Stimulated activated CD4-positive, alpha-beta T cell treated with anti-CD3 and anti-CD28 coated beads, Interleukin-15, amount 100 ng/mL, for 24 hours (primary cell): Measurements from ENCODE around the gene MAFF.

ENCODE experiments used
- DNase-seq: peaks from one replicate; pipeline ENCODE4 v3.0.0-alpha.2; 2020

The MAFF gene

GRCh38 chr22:38205261-38206128 lies 3.7 kb downstream of the MAFF start:
- DNase-seq: no peak

- DNase-seq: no peak
These were observed 6.2 kb downstream of the MAFF start for GRCh38 chr22:38207898-38208432.

GRCh38 chr22:38208551-38208968 lies 6.8 kb downstream of the MAFF start:
- no peak for DNase-seq

GRCh38 chr22:38211556-38211955 lies 9.8 kb downstream of the MAFF start:
- DNase-seq: no peak

GRCh38 chr22:38212442-38212841 lies 10.6 kb downstream of the MAFF start:
- no peak for DNase-seq

- DNase-seq: no peak
These were observed 11.7 kb downstream of the MAFF start for GRCh38 chr22:38213319-38213989.

- DNase-seq: no peak
These were observed 12.2 kb downstream of the MAFF start for GRCh38 chr22:38213990-38214301.

GRCh38 chr22:38214302-38215056 lies 12.7 kb downstream of the MAFF start:
- peak; percentile 75 for DNase-seq

GRCh38 chr22:38215156-38216038 lies 13.6 kb downstream of the MAFF start:
- DNase-seq: no peak

- peak; percentile 76 for DNase-seq
These were observed 17.1 kb downstream of the MAFF start for GRCh38 chr22:38218661-38219622.

GRCh38 chr22:38219632-38220031 lies 17.8 kb downstream of the MAFF start:
- DNase-seq: no peak

GRCh38 chr22:38220163-38220562 lies 18.4 kb downstream of the MAFF start:
- no peak for DNase-seq

- no peak for DNase-seq
These were observed 19.0 kb downstream of the MAFF start for GRCh38 chr22:38220653-38221386.

- DNase-seq: no peak
These were observed 19.6 kb downstream of the MAFF start for GRCh38 chr22:38221407-38221806.

GRCh38 chr22:38221908-38222796 lies 20.4 kb downstream of the MAFF start:
- DNase-seq: no peak

GRCh38 chr22:38222797-38223119 lies 21.0 kb downstream of the MAFF start:
- no peak for DNase-seq

- DNase-seq: no peak
These were observed 21.6 kb downstream of the MAFF start for GRCh38 chr22:38223289-38223960.

- no peak for DNase-seq
These were observed 25.3 kb downstream of the MAFF start for GRCh38 chr22:38226853-38227649.
